GM18861 (cell line): Measurements from ENCODE around the gene CNGA3.
"Not testable (repeated sequence)": the region's sequence is repeated elsewhere in the genome, so short reads cannot be mapped to it uniquely, and the experiment has no call there.

Source experiments
- ATAC-seq: cut with Tn5 transposase; IDR thresholded peaks from one replicate; pipeline ENCODE4 v1.9.1; 2021; ENCODE audit not compliant: unreplicated experiment

Gene CNGA3

DNA sequence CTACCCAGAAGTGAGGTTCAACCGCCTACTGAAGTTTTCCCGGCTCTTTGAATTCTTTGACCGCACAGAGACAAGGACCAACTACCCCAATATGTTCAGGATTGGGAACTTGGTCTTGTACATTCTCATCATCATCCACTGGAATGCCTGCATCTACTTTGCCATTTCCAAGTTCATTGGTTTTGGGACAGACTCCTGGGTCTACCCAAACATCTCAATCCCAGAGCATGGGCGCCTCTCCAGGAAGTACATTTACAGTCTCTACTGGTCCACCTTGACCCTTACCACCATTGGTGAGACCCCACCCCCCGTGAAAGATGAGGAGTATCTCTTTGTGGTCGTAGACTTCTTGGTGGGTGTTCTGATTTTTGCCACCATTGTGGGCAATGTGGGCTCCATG, 49.7 kb downstream of the CNGA3 start:
- ATAC-seq: no peak

DNA sequence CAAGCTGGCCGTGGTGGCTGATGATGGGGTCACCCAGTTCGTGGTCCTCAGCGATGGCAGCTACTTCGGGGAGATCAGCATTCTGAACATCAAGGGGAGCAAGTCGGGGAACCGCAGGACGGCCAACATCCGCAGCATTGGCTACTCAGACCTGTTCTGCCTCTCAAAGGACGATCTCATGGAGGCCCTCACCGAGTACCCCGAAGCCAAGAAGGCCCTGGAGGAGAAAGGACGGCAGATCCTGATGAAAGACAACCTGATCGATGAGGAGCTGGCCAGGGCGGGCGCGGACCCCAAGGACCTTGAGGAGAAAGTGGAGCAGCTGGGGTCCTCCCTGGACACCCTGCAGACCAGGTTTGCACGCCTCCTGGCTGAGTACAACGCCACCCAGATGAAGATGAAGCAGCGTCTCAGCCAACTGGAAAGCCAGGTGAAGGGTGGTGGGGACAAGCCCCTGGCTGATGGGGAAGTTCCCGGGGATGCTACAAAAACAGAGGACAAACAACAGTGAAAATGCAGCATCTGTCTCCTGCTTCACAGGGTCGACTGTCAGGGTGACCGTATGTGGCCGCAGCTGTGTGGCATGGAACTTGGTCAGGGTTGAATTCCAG, 50.6 kb downstream of the CNGA3 start:
- ATAC-seq: no peak

- ATAC-seq: no peak
These were observed 52.9 kb downstream of the CNGA3 start for GRCh38 chr2:98399140-98399539.

DNA sequence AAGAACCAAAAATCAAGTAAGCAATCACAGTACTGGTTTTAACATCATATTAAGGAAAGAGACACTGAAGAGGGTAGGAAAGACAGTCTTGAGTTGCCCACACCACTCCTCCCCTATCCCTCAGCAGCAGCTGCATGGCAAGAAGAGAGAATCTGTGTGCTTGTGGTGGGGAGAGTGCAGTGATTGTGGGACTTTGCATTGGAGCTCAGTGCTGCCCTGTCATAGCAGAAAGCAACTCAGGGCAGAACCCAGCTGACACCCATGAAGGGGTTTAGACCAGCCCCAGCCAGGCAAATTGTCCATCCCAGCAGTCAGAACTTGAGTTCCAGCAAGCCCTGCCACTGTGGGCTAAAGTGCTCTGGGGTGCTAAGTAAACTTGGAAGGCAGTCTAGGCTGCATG, 57.6 kb downstream of the CNGA3 start:
- no peak for ATAC-seq

DNA sequence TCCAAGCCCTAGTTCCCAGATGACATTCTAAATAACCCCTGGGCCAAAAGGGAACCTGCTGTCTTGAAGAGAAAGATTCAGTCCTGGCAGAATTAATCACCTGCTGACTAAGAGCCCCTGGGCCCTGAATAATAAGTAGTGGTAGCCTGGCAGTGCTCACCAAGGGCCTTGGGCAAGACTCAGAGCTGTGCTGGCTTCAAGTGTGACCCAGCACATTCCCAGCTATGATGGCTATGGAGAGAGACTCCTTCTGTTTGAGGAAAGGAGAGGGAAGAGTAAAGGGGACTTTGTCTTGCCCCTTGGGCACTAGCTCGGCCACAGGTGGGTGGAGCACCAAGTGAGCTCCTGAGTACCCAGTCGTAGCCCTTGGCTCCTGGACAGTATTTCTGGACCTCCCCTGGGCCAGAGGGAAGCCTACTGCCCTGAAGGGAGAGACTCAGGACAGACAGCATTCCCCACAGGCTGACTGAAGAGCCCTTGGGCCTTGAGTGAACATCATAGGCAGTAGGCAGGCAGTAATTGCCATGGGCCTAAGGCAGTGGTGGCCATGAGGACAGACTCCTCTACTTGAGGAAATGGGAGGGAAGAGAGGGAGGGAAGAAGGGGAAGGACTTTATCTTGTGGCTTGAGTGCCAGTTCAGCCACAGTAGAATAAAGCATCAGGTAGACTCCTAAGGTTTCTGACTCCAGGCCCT, 58.4 kb downstream of the CNGA3 start:
- no peak for ATAC-seq

GRCh38 chr2:98405301-98405700, 59.0 kb downstream of the CNGA3 start:
- no peak for ATAC-seq

DNA sequence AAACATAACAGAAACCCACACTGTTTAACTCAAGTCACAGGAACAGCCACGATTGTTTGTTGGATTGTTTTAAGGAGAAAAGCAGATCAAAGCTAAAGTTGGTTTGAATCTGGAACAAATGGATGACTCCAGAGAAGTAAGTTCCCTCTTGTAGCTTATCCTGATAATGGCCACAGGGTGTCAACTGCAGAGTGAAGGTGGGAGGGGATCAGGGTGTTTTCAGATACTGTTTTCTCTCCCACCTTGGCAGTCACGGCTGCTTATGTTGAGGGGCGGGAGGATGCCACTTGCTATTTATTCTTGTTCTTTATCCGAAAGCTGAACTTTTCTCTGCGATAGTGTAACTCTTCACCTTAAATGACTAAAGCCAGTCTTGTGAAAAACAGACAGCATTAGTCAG, 61.9 kb downstream of the CNGA3 start:
- ATAC-seq: no peak

GRCh38 chr2:98412751-98413458, 66.6 kb downstream of the CNGA3 start:
- ATAC-seq: no peak

DNA sequence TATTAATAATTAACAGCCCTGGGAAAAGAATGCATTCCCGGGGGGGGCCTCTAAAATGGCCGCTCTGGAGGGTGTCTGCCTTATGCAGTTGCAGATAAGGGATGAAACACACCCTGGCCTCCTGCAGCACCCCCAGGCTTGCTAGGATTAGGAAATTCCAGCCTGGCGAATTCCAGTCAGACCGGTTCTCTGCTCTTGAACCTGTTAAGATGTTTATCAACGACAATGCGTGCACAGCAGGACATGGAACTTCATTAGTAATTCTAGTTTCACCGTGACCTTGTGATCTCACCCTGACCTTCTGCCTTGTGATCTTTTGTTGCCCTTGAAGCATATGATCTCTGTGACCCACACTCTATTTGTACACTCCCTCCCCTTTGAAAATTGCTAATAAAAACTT, 68.0 kb downstream of the CNGA3 start:
- ATAC-seq: not testable (repeated sequence)

GRCh38 chr2:98415719-98416248, 69.5 kb downstream of the CNGA3 start:
- ATAC-seq: not testable (repeated sequence)

- ATAC-seq: no peak
These were observed 70.3 kb downstream of the CNGA3 start for GRCh38 chr2:98416383-98417159.

DNA sequence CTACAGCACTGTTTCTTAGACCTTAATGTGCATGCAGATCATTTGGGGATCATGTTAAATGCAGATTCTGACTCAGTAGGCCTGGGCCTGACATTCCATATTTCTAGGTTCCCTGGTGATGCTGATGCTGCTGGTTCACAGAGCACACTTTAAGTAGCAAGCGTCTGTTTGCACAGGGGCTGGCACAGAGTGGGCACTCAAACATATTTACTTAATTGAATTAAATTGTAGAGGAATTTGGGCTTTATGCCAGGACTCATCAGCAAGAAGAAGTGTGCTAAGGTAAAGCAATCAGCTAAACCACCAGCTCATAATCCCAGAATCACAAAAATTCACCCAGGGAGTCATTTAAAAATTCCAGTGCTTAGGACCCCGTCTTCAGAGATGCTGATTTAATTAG, 73.3 kb downstream of the CNGA3 start:
- no peak for ATAC-seq

DNA sequence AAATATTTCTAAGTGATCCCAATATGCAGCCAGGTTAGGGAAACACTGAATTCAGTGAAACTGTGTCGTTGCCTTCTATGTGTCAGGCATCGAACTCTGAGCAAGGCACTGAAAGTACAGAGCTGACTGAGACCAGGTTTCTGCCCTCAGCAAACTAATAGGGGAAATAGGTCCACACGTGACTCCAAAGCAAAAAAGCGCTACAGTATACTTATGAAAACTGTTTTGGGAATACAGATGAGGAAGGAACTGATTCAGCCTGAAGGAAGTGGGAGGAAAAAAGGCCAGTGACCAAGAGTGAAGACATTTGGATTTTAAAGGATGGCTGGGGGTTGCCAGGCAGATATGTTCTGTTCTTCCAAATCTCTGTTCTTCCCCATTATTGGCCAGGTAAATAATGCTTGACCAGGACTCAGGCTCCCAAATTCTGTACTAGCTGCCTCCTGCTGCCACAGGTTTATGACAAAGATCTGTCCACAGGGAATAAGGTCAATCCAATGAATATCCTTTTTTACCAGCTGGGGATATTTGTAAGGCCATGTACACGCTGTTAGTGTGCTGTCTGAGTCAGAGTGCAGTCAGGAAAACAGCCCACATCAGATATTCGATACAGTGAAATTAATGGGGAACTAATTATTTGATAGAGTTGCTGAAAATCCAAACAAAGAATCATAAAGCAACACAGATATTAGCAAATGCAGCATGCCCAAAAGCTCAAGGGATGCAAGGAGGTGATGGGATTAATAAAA, 73.9 kb downstream of the CNGA3 start:
- no peak for ATAC-seq

GRCh38 chr2:98422449-98422848, 76.2 kb downstream of the CNGA3 start:
- no peak for ATAC-seq

- ATAC-seq: no peak
These were observed 80.5 kb downstream of the CNGA3 start for GRCh38 chr2:98426771-98427170.

GRCh38 chr2:98432145-98432544, 85.9 kb downstream of the CNGA3 start:
- no peak for ATAC-seq

DNA sequence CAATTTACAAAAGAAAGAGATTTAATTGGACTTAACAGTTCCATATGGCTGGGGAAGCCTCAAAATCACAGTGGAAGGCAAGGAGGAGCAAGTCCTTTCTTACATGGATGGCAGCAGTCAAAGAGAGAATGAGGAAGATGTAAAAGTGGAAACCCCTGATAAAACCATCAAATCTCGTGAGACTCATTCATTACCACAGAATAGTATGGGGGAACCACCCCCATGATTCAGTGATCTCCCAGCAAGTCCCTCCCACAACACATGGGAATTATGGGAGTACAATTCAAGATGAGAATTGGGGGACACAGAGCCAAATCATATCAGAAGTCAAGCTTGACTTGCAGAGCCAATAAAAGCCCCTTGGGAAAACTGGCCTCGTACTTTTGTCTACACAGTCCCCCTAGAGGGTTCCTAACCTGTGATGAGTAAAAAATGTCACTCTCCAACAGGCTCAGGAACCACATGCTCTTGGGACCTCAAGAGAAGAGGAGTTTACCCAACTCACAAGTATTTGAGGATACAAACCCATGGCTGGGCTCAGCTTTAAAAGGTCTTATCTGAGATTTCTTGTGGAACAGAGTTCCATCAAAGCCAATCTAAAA, 87.2 kb downstream of the CNGA3 start:
- ATAC-seq: no peak

DNA sequence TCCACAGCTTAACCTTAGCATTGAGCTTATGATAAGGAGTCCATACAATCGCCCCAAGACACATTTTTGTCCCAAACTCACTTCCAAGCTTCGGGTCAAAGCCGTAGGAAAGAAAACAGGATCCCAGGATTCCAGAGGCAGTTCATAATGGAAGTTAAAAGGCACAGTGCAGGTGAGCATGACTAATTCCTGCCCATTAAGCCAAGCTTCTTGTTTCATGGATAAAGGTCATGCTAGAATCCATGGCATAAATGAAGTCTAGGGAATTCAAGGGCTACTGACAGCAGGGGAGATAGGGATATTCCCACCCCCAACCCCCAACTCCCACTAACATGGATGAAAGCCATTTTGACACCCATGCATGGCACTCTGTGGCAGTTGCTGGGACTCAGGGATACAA, 88.2 kb downstream of the CNGA3 start:
- no peak for ATAC-seq

DNA sequence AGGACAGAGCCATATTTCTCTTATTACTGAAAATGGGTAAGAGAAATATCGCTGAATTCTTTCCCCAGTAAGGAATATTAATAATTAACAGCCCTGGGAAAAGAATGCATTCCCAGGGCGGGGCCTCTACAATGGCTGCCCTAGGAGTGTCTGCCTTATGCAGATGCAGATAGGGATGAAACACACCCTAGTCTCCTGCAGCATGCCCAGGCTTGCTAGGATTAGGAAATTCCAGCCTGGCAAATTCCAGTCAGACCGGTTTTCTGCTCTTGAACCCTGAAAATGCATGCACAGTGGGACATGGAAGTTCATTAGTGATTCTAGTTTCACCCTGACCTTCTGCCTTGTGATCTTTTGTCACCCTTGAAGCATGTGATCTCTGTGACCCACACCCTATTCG, 89.4 kb downstream of the CNGA3 start:
- ATAC-seq: not testable (repeated sequence)

DNA sequence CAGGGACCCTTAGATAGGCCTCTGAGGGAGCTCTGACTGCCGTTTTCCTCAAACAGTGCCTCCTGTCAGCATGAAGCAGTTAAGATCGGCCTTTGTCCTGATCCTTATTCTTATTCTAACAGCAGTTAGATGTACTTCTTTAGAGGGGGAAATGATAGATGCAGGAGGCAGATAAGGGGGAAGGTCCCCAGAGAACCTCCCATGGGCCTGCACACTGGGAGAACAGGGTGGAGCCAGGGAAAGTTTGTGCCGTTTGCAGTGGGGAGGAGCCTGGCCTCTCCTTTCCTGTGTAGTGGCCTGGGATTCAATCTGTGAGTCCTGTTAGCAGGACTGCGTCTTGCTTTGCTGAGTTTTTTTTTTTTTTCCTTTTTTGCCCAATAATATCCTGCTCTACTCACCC, 90.5 kb downstream of the CNGA3 start:
- no peak for ATAC-seq
